ENCODE results near the gene FRMD4B.

Gene FRMD4B

DNA sequence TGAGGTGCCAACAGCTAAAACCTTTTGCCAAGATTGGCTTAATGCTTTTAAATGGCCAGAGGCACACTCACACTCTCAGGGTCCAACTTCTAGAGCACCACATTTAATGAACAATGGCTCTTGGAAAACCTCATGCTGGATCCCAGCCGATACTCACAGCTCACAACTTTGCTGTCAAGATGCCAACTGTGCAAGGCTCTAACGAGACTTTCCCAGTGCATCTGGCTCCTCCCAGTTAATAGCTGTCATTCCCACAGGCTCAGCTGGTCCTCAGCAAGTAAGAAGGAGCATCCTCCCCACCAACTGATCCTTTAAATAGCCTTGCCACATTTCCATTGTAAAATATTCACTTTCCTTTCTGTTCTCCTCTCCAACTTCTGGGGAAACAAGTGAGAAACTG, 20.3 kb upstream of the FRMD4B start:
- Histone ChIP-seq H3K4me3 (replicated peaks; ENCODE audit: insufficient read depth, low read length) (no peak overlapping the region), H3K27ac (replicated peaks) (no peak overlapping the region), H3K27me3 (ENCODE audit: insufficient read depth, poor library complexity, severe bottlenecking) (no peaks in the 10 kb centered on the region)
- no peak for DNase-seq (ENCODE audit: low read depth in 1 of 2, low spot score in 1 of 2)
- TF ChIP-seq, protein P1, sequence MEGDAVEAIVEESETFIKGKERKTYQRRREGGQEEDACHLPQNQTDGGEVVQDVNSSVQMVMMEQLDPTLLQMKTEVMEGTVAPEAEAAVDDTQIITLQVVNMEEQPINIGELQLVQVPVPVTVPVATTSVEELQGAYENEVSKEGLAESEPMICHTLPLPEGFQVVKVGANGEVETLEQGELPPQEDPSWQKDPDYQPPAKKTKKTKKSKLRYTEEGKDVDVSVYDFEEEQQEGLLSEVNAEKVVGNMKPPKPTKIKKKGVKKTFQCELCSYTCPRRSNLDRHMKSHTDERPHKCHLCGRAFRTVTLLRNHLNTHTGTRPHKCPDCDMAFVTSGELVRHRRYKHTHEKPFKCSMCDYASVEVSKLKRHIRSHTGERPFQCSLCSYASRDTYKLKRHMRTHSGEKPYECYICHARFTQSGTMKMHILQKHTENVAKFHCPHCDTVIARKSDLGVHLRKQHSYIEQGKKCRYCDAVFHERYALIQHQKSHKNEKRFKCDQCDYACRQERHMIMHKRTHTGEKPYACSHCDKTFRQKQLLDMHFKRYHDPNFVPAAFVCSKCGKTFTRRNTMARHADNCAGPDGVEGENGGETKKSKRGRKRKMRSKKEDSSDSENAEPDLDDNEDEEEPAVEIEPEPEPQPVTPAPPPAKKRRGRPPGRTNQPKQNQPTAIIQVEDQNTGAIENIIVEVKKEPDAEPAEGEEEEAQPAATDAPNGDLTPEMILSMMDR (IDR thresholded peaks at IDR 0.05; ENCODE audit: insufficient read depth, low read length) = no peak
- no peak for TF ChIP-seq SPI1 (IDR thresholded peaks at IDR 0.05; ENCODE audit: borderline replicate concordance, low read depth)
- no peak for TF ChIP-seq GABPA (IDR thresholded peaks at IDR 0.05; ENCODE audit: low read depth)
- no peak for TF ChIP-seq POLR2AphosphoS5 (IDR thresholded peaks at IDR 0.05; ENCODE audit: low read depth)
- TF ChIP-seq, protein P2, sequence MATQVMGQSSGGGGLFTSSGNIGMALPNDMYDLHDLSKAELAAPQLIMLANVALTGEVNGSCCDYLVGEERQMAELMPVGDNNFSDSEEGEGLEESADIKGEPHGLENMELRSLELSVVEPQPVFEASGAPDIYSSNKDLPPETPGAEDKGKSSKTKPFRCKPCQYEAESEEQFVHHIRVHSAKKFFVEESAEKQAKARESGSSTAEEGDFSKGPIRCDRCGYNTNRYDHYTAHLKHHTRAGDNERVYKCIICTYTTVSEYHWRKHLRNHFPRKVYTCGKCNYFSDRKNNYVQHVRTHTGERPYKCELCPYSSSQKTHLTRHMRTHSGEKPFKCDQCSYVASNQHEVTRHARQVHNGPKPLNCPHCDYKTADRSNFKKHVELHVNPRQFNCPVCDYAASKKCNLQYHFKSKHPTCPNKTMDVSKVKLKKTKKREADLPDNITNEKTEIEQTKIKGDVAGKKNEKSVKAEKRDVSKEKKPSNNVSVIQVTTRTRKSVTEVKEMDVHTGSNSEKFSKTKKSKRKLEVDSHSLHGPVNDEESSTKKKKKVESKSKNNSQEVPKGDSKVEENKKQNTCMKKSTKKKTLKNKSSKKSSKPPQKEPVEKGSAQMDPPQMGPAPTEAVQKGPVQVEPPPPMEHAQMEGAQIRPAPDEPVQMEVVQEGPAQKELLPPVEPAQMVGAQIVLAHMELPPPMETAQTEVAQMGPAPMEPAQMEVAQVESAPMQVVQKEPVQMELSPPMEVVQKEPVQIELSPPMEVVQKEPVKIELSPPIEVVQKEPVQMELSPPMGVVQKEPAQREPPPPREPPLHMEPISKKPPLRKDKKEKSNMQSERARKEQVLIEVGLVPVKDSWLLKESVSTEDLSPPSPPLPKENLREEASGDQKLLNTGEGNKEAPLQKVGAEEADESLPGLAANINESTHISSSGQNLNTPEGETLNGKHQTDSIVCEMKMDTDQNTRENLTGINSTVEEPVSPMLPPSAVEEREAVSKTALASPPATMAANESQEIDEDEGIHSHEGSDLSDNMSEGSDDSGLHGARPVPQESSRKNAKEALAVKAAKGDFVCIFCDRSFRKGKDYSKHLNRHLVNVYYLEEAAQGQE (IDR thresholded peaks at IDR 0.05; ENCODE audit: insufficient replicate concordance, low read depth) = no peak

DNA sequence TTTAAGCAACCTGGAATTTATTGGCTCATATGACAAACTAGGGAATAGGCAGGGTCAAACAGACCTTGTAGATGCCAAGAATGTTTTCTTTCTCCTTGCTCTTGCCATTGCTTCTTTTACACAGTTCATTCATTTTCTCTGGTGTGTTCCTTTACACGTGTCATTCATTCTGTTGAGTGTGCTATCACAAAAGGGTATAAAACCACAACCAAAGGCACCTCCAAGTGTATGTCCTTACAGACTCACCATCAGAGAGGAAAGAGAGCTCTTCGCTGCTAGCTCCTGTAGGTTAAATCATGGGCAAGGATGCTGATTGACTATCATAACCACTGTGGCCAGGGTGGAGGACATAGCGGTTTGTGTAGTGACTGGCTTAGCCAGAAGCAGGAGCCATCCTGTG, 19.2 kb upstream of the FRMD4B start:
- H3K4me3 ChIP-seq (replicated peaks; ENCODE audit: insufficient read depth, low read length) = no peak overlapping the region
- TF ChIP-seq, protein P1 (IDR thresholded peaks at IDR 0.05; ENCODE audit: insufficient read depth, low read length) = no peak
- no peak for TF ChIP-seq POLR2AphosphoS5 (IDR thresholded peaks at IDR 0.05; ENCODE audit: low read depth)
- no peak for TF ChIP-seq GABPA (IDR thresholded peaks at IDR 0.05; ENCODE audit: low read depth)
- TF ChIP-seq, protein P2 (IDR thresholded peaks at IDR 0.05; ENCODE audit: insufficient replicate concordance, low read depth) = no peak
- no peak for TF ChIP-seq SPI1 (IDR thresholded peaks at IDR 0.05; ENCODE audit: borderline replicate concordance, low read depth)

DNA sequence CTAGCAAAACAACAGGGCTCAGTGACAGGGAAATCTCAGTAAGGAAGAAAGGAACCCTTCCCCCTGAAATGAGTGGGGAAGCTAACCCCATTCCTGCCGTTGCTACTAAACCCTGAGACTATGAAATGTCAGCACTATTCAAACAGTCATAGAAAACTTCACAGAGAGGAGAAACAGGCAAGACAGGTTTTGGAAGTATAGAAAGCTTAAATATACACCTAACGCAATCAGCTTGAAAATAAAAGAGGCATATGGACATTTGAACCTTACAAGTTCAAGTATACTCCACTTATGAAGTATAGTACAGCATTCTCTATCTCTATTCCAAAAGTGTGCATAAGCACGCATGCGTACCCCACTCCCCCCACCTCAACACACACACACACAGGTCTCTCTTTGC, 17.6 kb upstream of the FRMD4B start:
- no peaks in the 10 kb centered on the region for H3K27me3 ChIP-seq (ENCODE audit: insufficient read depth, poor library complexity, severe bottlenecking)
- TF ChIP-seq SPI1 (IDR thresholded peaks at IDR 0.05; ENCODE audit: borderline replicate concordance, low read depth) (no peak), POLR2AphosphoS5 (IDR thresholded peaks at IDR 0.05; ENCODE audit: low read depth) (no peak), GABPA (IDR thresholded peaks at IDR 0.05; ENCODE audit: low read depth) (no peak)
- TF ChIP-seq, protein P2 (IDR thresholded peaks at IDR 0.05; ENCODE audit: insufficient replicate concordance, low read depth) = no peak
- TF ChIP-seq, protein P1 (IDR thresholded peaks at IDR 0.05; ENCODE audit: insufficient read depth, low read length) = no peak
- no peak overlapping the region for H3K4me3 ChIP-seq (replicated peaks; ENCODE audit: insufficient read depth, low read length)
- DNase-seq (ENCODE audit: low read depth in 1 of 2, low spot score in 1 of 2) = no peak
- H3K27ac ChIP-seq (replicated peaks) = no peak overlapping the region

More for the DNA sequence above, 19.2 kb upstream of the FRMD4B start:
- no peak for DNase-seq (ENCODE audit: low read depth in 1 of 2, low spot score in 1 of 2)
- Histone ChIP-seq H3K27ac (replicated peaks) (no peak overlapping the region), H3K27me3 (ENCODE audit: insufficient read depth, poor library complexity, severe bottlenecking) (no peaks in the 10 kb centered on the region)
